Neural progenitor cell (in vitro differentiated cells): Measurements from ENCODE around the gene CNN1. TPM values are rescaled to one million over a fixed set of nuclear protein-coding genes. Genes with fewer than 3 reads are reported as not detected.
"Not testable (repeated sequence)": the region's sequence is repeated elsewhere in the genome, so short reads cannot be mapped to it uniquely, and the experiment has no call there.

Experiments
- DNase-seq: peaks from one replicate; pipeline ENCODE4 v3.0.0-alpha.2; 2016; ENCODE audit warnings: low spot score
- H2AFZ ChIP-seq: fragments of 200-600 bp; sonication (generic); replicated peaks from 2 replicates; pipeline ENCODE4 v1.6.1; 2016; ENCODE audit warnings: antibody characterized with exemption
- H3F3A ChIP-seq: fragments of 200-600 bp; sonication (generic); 2 replicates; pipeline ENCODE4 v1.6.1; 2016; ENCODE audit warnings: antibody characterized with exemption, low read depth
- H3K27ac ChIP-seq: fragments of 200-600 bp; sonication (generic); 2 replicates; pipeline ENCODE4 v1.5.1; 2016; ENCODE audit warnings: mild to moderate bottlenecking
- H3K27me3 ChIP-seq: fragments of 200-600 bp; sonication (generic); 2 replicates; pipeline ENCODE4 v1.6.1; 2016; ENCODE audit warnings: mild to moderate bottlenecking, moderate library complexity
- H3K36me3 ChIP-seq: fragments of 200-600 bp; sonication (generic); 2 replicates; pipeline ENCODE4 v1.5.1; 2016
- H3K4me1 ChIP-seq: fragments of 200-600 bp; sonication (generic); 2 replicates; pipeline ENCODE4 v1.6.1; 2016; ENCODE audit warnings: mixed run types
- H3K4me2 ChIP-seq: fragments of 200-600 bp; sonication (generic); 2 replicates; pipeline ENCODE4 v1.6.1; 2016
- H3K4me3 ChIP-seq: fragments of 200-600 bp; sonication (generic); 2 replicates; pipeline ENCODE4 v1.5.1; 2016
- H3K79me2 ChIP-seq: fragments of 200-600 bp; sonication (generic); 2 replicates; pipeline ENCODE4 v1.6.1; 2016; ENCODE audit warnings: low read depth
- H3K9ac ChIP-seq: fragments of 200-600 bp; sonication (generic); 2 replicates; pipeline ENCODE4 v1.6.1; 2016
- H3K9me3 ChIP-seq: fragments of 200-600 bp; sonication (generic); 2 replicates; pipeline ENCODE4 v1.5.1; 2016; ENCODE audit warnings: low read depth
- H4K20me1 ChIP-seq: fragments of 200-600 bp; sonication (generic); 2 replicates; pipeline ENCODE4 v1.6.1; 2016; ENCODE audit warnings: low read depth
- H3K27ac Mint-ChIP-seq: 3 replicates; pipeline ENCODE4 v1.8.0; 2021; ENCODE audit warnings: mixed read lengths
- H3K27me3 Mint-ChIP-seq: 2 replicates; pipeline ENCODE4 v1.8.0; 2022; ENCODE audit warnings: low read depth, mild to moderate bottlenecking, inconsistent platforms, moderate library complexity, mixed read lengths; ENCODE audit not compliant: insufficient read depth
- H3K36me3 Mint-ChIP-seq: 3 replicates; pipeline ENCODE4 v1.8.0; 2021; ENCODE audit warnings: mixed read lengths
- H3K4me1 Mint-ChIP-seq: 3 replicates; pipeline ENCODE4 v1.8.0; 2021; ENCODE audit warnings: mixed read lengths
- H3K4me3 Mint-ChIP-seq: 3 replicates; pipeline ENCODE4 v1.8.0; 2021; ENCODE audit warnings: mild to moderate bottlenecking, moderate library complexity, mixed read lengths
- H3K9me3 Mint-ChIP-seq: 3 replicates; pipeline ENCODE4 v1.8.0; 2020; ENCODE audit warnings: mixed read lengths
- CTCF ChIP-seq: fragments of 200-600 bp; sonication (generic); IDR thresholded peaks from 2 replicates; pipeline ENCODE4 v1.5.1; 2017; ENCODE audit warnings: antibody characterized with exemption, mild to moderate bottlenecking
- EZH2 ChIP-seq: fragments of 200-600 bp; sonication (generic); IDR thresholded peaks from 2 replicates; pipeline ENCODE4 v1.6.1; 2017; ENCODE audit warnings: antibody characterized with exemption, mild to moderate bottlenecking, moderate library complexity
- EZH2phosphoT487 ChIP-seq: fragments of 200-600 bp; sonication (generic); IDR thresholded peaks from 2 replicates; pipeline ENCODE4 v1.6.1; 2017; ENCODE audit warnings: antibody characterized with exemption
- total RNA-seq: library from RNA; depleted of rRNA; stranded (reverse); fragments of >200 nt; gene quantifications from 2 replicates; pipeline ENCODE4 v1.2.3, GENCODE V29; 2015; ENCODE audit warnings: low replicate concordance

Gene CNN1
- total RNA-seq, 1 donor from 2014 or later: 7.0 TPM

- peaks cover 2% of the 10 kb centered on the region for H3K27me3 Mint-ChIP-seq
- Histone ChIP-seq H3K36me3 (no peaks in the 10 kb centered on the region), H3K27ac (no peak overlapping the region), H3K9ac (no peak overlapping the region), H3K79me2 (no peaks in the 10 kb centered on the region), H2AFZ (no peak overlapping the region), H3K27me3 (no peaks in the 10 kb centered on the region), H3K4me2 (no peak overlapping the region), H3K4me1 (no peaks in the 10 kb centered on the region), H4K20me1 (no peaks in the 10 kb centered on the region), H3K4me3 (no peak overlapping the region), H3K9me3 (no peaks in the 10 kb centered on the region), H3F3A (no peaks in the 10 kb centered on the region)
- no peaks in the 10 kb centered on the region for H3K9me3 Mint-ChIP-seq
- DNase-seq: no peak
- no peaks in the 10 kb centered on the region for H3K36me3 Mint-ChIP-seq
- H3K4me3 Mint-ChIP-seq: no peak overlapping the region
- no peak overlapping the region for H3K27ac Mint-ChIP-seq
- TF ChIP-seq EZH2 (no peak), EZH2phosphoT487 (no peak), CTCF (no peak)
- no peaks in the 10 kb centered on the region for H3K4me1 Mint-ChIP-seq
These were observed 27.5 kb downstream of the CNN1 start for GRCh38 chr19:11566164-11566563.

GRCh38 chr19:11570039-11570462, 31.4 kb downstream of the CNN1 start:
- TF ChIP-seq EZH2 (no peak), CTCF (no peak), EZH2phosphoT487 (no peak)
- Histone ChIP-seq H2AFZ (no peak overlapping the region), H3K36me3 (no peaks in the 10 kb centered on the region), H3K79me2 (no peaks in the 10 kb centered on the region), H3K4me2 (no peak overlapping the region), H4K20me1 (no peaks in the 10 kb centered on the region), H3K9me3 (no peaks in the 10 kb centered on the region), H3K27me3 (no peaks in the 10 kb centered on the region), H3K4me1 (no peaks in the 10 kb centered on the region), H3K4me3 (no peak overlapping the region), H3K27ac (no peak overlapping the region), H3K9ac (no peak overlapping the region), H3F3A (no peaks in the 10 kb centered on the region)
- peak; percentile 23 for DNase-seq
- H3K36me3 Mint-ChIP-seq: no peaks in the 10 kb centered on the region
- peaks cover 2% of the 10 kb centered on the region for H3K27me3 Mint-ChIP-seq
- peak overlapping the region; percentile 25 for H3K27ac Mint-ChIP-seq
- no peak overlapping the region for H3K4me3 Mint-ChIP-seq
- H3K4me1 Mint-ChIP-seq: no peaks in the 10 kb centered on the region
- no peaks in the 10 kb centered on the region for H3K9me3 Mint-ChIP-seq

- not testable (repeated sequence) for H3K4me1 ChIP-seq, H3K9me3 ChIP-seq, H3K4me3 ChIP-seq, H4K20me1 ChIP-seq, H3K36me3 Mint-ChIP-seq, H3K79me2 ChIP-seq, H2AFZ ChIP-seq, H3F3A ChIP-seq, H3K4me3 Mint-ChIP-seq, H3K4me2 ChIP-seq, H3K4me1 Mint-ChIP-seq, H3K27me3 Mint-ChIP-seq, H3K27ac ChIP-seq, H3K27ac Mint-ChIP-seq, H3K27me3 ChIP-seq, H3K9me3 Mint-ChIP-seq, DNase-seq, H3K36me3 ChIP-seq, H3K9ac ChIP-seq
These were observed 34.7 kb downstream of the CNN1 start for GRCh38 chr19:11573354-11573753.

- H3K4me1 Mint-ChIP-seq, H3K27me3 ChIP-seq, H3K27ac Mint-ChIP-seq, H3K9ac ChIP-seq, H3F3A ChIP-seq, H3K27me3 Mint-ChIP-seq, H3K79me2 ChIP-seq, H3K4me2 ChIP-seq, H3K27ac ChIP-seq, DNase-seq, H3K36me3 Mint-ChIP-seq, H3K36me3 ChIP-seq, H3K4me3 ChIP-seq, H3K4me1 ChIP-seq, H3K9me3 ChIP-seq, H3K4me3 Mint-ChIP-seq, H3K9me3 Mint-ChIP-seq, H4K20me1 ChIP-seq, H2AFZ ChIP-seq: not testable (repeated sequence)
These were observed 35.1 kb downstream of the CNN1 start for GRCh38 chr19:11573763-11574162.
